NOMO-1 treated with dmso at 0.1 percent for 144 hours (cell line): ENCODE measurements around the gene MT1H.

Source experiments
- DNase-seq: peaks from one replicate; lab custom pipeline; 2025; ENCODE audit not compliant: unreplicated experiment; lab: John Stamatoyannopoulos, UW

MT1H gene

GRCh38 chr16:56636616-56637413 is 32.8 kb upstream of the MT1H start:
- DNase-seq = no peak

GRCh38 chr16:56637814-56638750 is 31.5 kb upstream of the MT1H start, which contains the start of gene MT1A:
Gene MT1A (plus strand): TSS chr16:56638666. CDS start chr16:56638739, 73 bp downstream.
- no peak for DNase-seq

GRCh38 chr16:56639045-56639444 is 30.6 kb upstream of the MT1H start:
- DNase-seq = no peak

GRCh38 chr16:56640076-56640475 is 29.5 kb upstream of the MT1H start:
- no peak for DNase-seq

GRCh38 chr16:56641166-56641565 is 28.4 kb upstream of the MT1H start:
- no peak for DNase-seq

GRCh38 chr16:56643080-56643778 is 26.4 kb upstream of the MT1H start:
- peak; percentile 74 for DNase-seq

GRCh38 chr16:56643833-56644232 is 25.8 kb upstream of the MT1H start:
- DNase-seq = no peak

GRCh38 chr16:56645311-56645710 is 24.3 kb upstream of the MT1H start:
- no peak for DNase-seq

- no peak for DNase-seq
Measured at GRCh38 chr16:56645838-56646237, 23.8 kb upstream of the MT1H start.

GRCh38 chr16:56647641-56648431 is 21.8 kb upstream of the MT1H start:
- no peak for DNase-seq

- DNase-seq = no peak
Measured at GRCh38 chr16:56649271-56649670, 20.3 kb upstream of the MT1H start.

- DNase-seq = no peak
Measured at GRCh38 chr16:56649820-56650219, 19.8 kb upstream of the MT1H start.

- no peak for DNase-seq
Measured at GRCh38 chr16:56651586-56651985, 18.0 kb upstream of the MT1H start, which contains the start of gene MT1B. Gene MT1B (plus strand): TSS chr16:56651886. CDS start chr16:56651954, 68 bp downstream.

GRCh38 chr16:56652600-56652999 is 17.0 kb upstream of the MT1H start:
- no peak for DNase-seq

GRCh38 chr16:56653218-56653617 is 16.4 kb upstream of the MT1H start:
- no peak for DNase-seq

GRCh38 chr16:56657555-56658326 is 11.9 kb upstream of the MT1H start, which contains the start of gene MT1F:
Gene MT1F (plus strand): TSS chr16:56657959. CDS start chr16:56658059, 100 bp downstream.
- peak; percentile 87 for DNase-seq

- no peak for DNase-seq
Measured at GRCh38 chr16:56658327-56658875, 11.2 kb upstream of the MT1H start.

- no peak for DNase-seq
Measured at GRCh38 chr16:56662357-56663354, 7.0 kb upstream of the MT1H start.
